Activated CD4-positive, alpha-beta T cell treated with anti-CD3 and anti-CD28 coated beads, Interleukin-2, amount 10 ng/mL, durations not matched to agents 24 days and 14 days (primary cell): ENCODE data around the gene APELA. TPM values are rescaled to one million over a fixed set of nuclear protein-coding genes. Genes with fewer than 3 reads are reported as not detected.
"Not testable (repeated sequence)": the region's sequence is repeated elsewhere in the genome, so short reads cannot be mapped to it uniquely, and the experiment has no call there.

Source experiments
- DNase-seq: peaks from one replicate; pipeline ENCODE4 v3.0.0; 2022
- H3K27ac Mint-ChIP-seq: one replicate; pipeline ENCODE4 v1.8.0; 2022; ENCODE audit warnings: mild to moderate bottlenecking, mixed read lengths
- H3K27me3 Mint-ChIP-seq: one replicate; pipeline ENCODE4 v1.8.0; 2022; ENCODE audit warnings: mixed read lengths
- H3K36me3 Mint-ChIP-seq: one replicate; pipeline ENCODE4 v1.8.0; 2022; ENCODE audit warnings: low read depth, mild to moderate bottlenecking, mixed read lengths
- H3K4me1 Mint-ChIP-seq: one replicate; pipeline ENCODE4 v1.8.0; 2021; ENCODE audit warnings: mixed read lengths
- H3K4me3 Mint-ChIP-seq: one replicate; pipeline ENCODE4 v1.8.0; 2022; ENCODE audit warnings: mild to moderate bottlenecking, moderate library complexity, mixed read lengths
- H3K9me3 Mint-ChIP-seq: one replicate; pipeline ENCODE4 v1.8.0; 2021; ENCODE audit warnings: mixed read lengths
- intact Hi-C: fragments of 100-400 bp; cut with micrococcal nuclease; formaldehyde crosslinking; loops from one replicate; pipeline ENCODE4 v1.15.1; 2023
- total RNA-seq: library from RNA; stranded (reverse); gene quantifications from 2 replicates; pipeline ENCODE4 v1.2.3, GENCODE V29; 2022

The APELA gene
- total RNA-seq, 1 donor from 2014 or later: not detected

- H3K4me3 Mint-ChIP-seq: no peak overlapping the region
- H3K36me3 Mint-ChIP-seq: no peaks in the 10 kb centered on the region
- DNase-seq: no peak
- peaks cover 10% of the 10 kb centered on the region for H3K27me3 Mint-ChIP-seq
- no peak overlapping the region for H3K27ac Mint-ChIP-seq
- intact Hi-C loops: no loop called here
- no peaks in the 10 kb centered on the region for H3K9me3 Mint-ChIP-seq
- H3K4me1 Mint-ChIP-seq: no peaks in the 10 kb centered on the region
Measured at GRCh38 chr4:164892018-164892417, 15.0 kb downstream of the APELA start.

DNA sequence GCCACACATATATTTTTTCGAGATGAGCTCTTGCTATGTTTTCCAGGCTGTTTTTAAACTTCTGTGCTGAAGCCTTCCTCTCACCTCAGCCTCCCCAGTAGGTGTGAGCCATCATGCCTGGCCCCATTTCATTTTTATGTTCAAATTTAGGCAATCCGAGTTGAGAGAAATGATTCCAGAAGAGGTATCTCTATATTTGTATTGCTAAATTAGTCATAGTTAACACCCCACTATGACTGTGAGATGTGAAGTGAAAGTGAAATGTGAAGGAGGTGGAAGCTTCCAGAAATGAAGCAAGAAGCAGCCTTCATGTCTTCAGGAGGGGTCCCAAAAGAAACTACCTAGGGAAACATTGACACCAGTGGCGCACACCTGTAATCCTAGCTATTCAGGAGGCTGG lies 17.7 kb downstream of the APELA start:
- intact Hi-C loops: no loop called here
- Mint-ChIP-seq H3K27me3 (peaks cover 10% of the 10 kb centered on the region), H3K4me3 (no peak overlapping the region), H3K4me1 (no peaks in the 10 kb centered on the region), H3K27ac (no peak overlapping the region), H3K9me3 (no peaks in the 10 kb centered on the region), H3K36me3 (no peaks in the 10 kb centered on the region)
- no peak for DNase-seq

DNA sequence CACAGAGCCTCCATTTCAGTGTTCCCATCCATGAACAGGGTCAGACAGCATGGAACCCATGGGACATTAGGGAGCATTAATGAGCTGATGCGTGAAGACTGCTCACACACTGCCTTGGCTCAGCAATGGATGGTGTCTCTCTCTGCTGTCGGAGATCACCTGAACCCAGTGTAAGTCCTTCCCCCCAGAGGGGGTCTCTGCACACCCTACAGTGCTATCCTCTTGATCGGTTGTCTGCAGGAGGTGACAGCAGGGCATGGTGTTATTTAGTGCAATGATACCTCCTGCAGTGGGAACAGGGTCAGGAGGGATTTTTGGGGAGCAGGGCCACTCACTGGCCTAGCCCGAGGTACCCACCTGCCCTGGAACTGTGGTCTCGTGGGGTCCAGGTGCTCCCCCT lies 25.6 kb downstream of the APELA start:
- Mint-ChIP-seq H3K36me3 (no peaks in the 10 kb centered on the region), H3K27ac (no peak overlapping the region), H3K4me1 (no peaks in the 10 kb centered on the region), H3K4me3 (no peak overlapping the region), H3K27me3 (no peaks in the 10 kb centered on the region), H3K9me3 (no peaks in the 10 kb centered on the region)
- DNase-seq: no peak
- intact Hi-C loops: no loop called here

DNA sequence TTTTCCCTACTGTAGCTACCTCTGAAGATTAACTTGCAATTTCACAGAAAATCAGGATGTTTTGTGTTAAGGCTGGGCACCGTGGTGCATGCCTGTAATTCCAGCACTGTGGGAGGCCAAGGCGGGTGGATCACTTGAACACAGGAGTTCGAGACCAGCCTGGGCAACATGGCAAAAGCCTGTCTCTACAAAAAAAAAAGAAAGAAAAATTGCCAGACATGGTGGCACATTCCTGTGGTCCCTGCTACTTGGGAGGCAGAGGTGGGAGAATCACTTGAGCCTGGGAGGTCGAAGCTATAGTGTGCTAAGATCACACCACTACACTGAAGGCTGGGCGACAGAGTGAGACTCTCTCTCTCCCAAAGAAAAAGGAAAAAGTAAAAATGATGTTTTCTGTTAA lies 27.4 kb downstream of the APELA start:
- no peaks in the 10 kb centered on the region for H3K36me3 Mint-ChIP-seq
- no peak overlapping the region for H3K27ac Mint-ChIP-seq
- H3K9me3 Mint-ChIP-seq: no peaks in the 10 kb centered on the region
- no peak for DNase-seq
- H3K4me3 Mint-ChIP-seq: no peak overlapping the region
- no peaks in the 10 kb centered on the region for H3K4me1 Mint-ChIP-seq
- no peaks in the 10 kb centered on the region for H3K27me3 Mint-ChIP-seq
- intact Hi-C loops: no loop called here

- no peak for DNase-seq
- Mint-ChIP-seq H3K9me3 (no peaks in the 10 kb centered on the region), H3K4me1 (no peaks in the 10 kb centered on the region), H3K27ac (no peak overlapping the region), H3K4me3 (no peak overlapping the region), H3K36me3 (no peaks in the 10 kb centered on the region), H3K27me3 (no peaks in the 10 kb centered on the region)
- intact Hi-C loops: no loop called here
Measured at GRCh38 chr4:164904941-164905340, 28.0 kb downstream of the APELA start.

- Mint-ChIP-seq H3K27me3 (no peaks in the 10 kb centered on the region), H3K4me1 (no peaks in the 10 kb centered on the region), H3K4me3 (no peak overlapping the region), H3K36me3 (no peaks in the 10 kb centered on the region), H3K27ac (no peak overlapping the region), H3K9me3 (no peaks in the 10 kb centered on the region)
- no peak for DNase-seq
- intact Hi-C loops: no loop called here
Measured at GRCh38 chr4:164906368-164906767, 29.4 kb downstream of the APELA start.

DNA sequence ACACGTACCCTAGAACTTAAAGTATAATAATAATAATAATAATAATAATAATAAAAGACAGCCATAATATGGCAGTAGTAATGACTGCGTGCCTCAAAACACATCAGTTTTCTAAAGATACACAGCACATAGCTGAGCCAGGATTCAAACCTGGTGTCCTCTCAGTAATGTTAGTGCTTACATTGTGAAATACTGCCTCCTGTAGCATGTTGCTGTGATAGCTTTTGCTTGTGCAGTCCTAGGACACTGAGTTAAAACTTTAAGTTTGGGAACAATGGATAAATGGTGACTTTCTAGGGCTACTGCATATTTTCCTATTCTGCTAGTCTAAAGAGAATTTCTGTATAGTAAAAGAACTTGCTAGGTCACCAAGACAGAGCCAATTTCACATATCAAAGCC lies 36.5 kb downstream of the APELA start:
- H3K4me3 Mint-ChIP-seq, H3K27ac Mint-ChIP-seq, H3K9me3 Mint-ChIP-seq, DNase-seq, H3K4me1 Mint-ChIP-seq, H3K27me3 Mint-ChIP-seq, H3K36me3 Mint-ChIP-seq, intact Hi-C loops: not testable (repeated sequence)

- Mint-ChIP-seq H3K27ac (no peak overlapping the region), H3K36me3 (no peaks in the 10 kb centered on the region), H3K4me1 (no peaks in the 10 kb centered on the region), H3K4me3 (no peak overlapping the region), H3K27me3 (no peaks in the 10 kb centered on the region), H3K9me3 (no peaks in the 10 kb centered on the region)
- DNase-seq: no peak
- intact Hi-C loops: no loop called here
Measured at GRCh38 chr4:164918956-164919355, 42.0 kb downstream of the APELA start.

GRCh38 chr4:164924670-164925238 lies 47.8 kb downstream of the APELA start:
- Mint-ChIP-seq H3K27ac (no peak overlapping the region), H3K9me3 (no peaks in the 10 kb centered on the region), H3K4me3 (no peak overlapping the region), H3K4me1 (no peaks in the 10 kb centered on the region), H3K27me3 (peaks cover 3% of the 10 kb centered on the region), H3K36me3 (no peaks in the 10 kb centered on the region)
- intact Hi-C loops: no loop called here
- no peak for DNase-seq

DNA sequence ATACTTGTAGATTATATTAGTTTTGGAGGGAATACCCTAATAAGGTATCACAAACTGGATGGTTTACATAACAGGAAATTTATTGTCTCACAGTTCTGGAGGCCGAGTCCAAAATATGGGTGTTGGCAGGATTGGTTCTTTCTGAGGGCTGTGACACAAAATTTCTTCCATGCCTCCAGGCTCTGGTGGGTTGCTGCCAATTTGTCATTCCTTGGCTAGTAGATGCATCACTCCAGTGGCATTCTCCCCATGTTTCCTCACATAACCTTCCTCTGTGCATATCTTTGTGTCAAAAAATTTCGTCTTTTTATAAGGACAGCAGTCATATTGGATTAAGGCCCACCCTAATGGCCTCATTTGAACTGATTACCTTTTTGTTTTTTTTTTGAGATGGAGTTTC lies 49.3 kb downstream of the APELA start:
- no peak overlapping the region for H3K27ac Mint-ChIP-seq
- H3K27me3 Mint-ChIP-seq: peaks cover 3% of the 10 kb centered on the region
- no peak overlapping the region for H3K4me3 Mint-ChIP-seq
- H3K9me3 Mint-ChIP-seq: no peaks in the 10 kb centered on the region
- H3K4me1 Mint-ChIP-seq: no peaks in the 10 kb centered on the region
- DNase-seq: no peak
- intact Hi-C loops: no loop called here
- H3K36me3 Mint-ChIP-seq: no peaks in the 10 kb centered on the region

DNA sequence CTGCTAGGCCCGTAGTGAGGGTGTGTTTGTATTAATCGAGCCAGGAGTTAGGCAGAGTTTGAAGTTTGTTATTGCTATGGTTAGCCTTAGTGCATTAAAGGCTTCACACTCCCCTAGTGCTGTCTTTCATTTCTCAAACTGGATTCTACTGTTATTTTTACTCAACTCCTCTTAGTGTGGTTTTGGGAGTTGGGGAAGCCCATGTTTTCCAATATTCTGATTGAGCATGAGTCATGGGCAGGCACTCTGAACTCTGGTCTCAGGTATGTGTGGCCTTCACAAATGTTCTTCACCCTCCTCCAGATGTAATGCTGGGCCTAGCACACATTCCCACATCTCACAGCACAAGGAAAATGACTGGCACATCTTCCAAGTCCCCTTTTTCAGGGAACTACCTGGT lies 50.1 kb downstream of the APELA start:
- intact Hi-C loops, H3K4me3 Mint-ChIP-seq, H3K27ac Mint-ChIP-seq, H3K36me3 Mint-ChIP-seq, H3K27me3 Mint-ChIP-seq, DNase-seq, H3K4me1 Mint-ChIP-seq, H3K9me3 Mint-ChIP-seq: not testable (repeated sequence)

- Mint-ChIP-seq H3K27me3 (peaks cover 1% of the 10 kb centered on the region), H3K9me3 (no peaks in the 10 kb centered on the region), H3K4me3 (no peak overlapping the region), H3K36me3 (no peaks in the 10 kb centered on the region), H3K27ac (no peak overlapping the region), H3K4me1 (no peaks in the 10 kb centered on the region)
- DNase-seq: no peak
- intact Hi-C loops: no loop called here
Measured at GRCh38 chr4:164930647-164931046, 53.7 kb downstream of the APELA start.

DNA sequence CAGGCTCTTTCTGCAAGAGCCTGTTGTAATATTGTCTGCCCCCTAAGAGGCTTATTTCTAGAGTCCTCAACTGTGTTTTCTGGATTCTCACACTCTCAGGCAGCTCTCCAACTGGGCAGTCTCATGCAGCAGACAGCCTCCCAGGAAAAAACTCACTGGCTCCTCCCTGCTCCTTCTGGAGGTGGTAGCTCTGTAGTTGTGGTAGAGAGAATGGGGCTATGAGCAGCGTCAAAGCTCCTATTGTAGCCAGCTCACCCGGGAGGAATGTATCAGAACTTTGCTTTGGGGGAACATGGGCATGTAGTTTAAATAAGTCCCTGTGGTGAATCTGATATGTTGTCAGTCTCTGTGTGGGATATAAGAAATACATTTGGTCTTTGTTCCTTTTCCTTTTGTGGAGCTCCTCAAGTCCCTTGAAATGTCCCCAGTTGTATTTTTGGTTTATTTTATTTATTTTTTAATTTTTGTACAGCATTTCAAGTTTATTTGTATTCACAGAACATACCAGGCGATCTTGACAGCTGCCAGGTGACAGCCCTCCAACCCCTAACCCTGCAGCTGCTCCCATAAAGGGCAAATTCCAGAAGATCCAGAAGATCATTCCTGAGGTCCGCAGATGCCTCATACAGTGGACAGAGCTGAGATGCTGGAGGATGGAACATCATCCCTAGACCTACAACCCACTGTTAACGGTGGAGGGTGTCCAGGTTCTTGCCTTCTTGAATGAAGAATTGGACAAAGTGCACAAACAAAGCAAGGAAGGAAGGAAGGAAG lies 54.8 kb downstream of the APELA start:
- Mint-ChIP-seq H3K4me3 (no peak overlapping the region), H3K9me3 (no peaks in the 10 kb centered on the region), H3K4me1 (no peaks in the 10 kb centered on the region), H3K36me3 (no peaks in the 10 kb centered on the region), H3K27ac (no peak overlapping the region), H3K27me3 (peaks cover 1% of the 10 kb centered on the region)
- no peak for DNase-seq
- intact Hi-C loops: no loop called here

DNA sequence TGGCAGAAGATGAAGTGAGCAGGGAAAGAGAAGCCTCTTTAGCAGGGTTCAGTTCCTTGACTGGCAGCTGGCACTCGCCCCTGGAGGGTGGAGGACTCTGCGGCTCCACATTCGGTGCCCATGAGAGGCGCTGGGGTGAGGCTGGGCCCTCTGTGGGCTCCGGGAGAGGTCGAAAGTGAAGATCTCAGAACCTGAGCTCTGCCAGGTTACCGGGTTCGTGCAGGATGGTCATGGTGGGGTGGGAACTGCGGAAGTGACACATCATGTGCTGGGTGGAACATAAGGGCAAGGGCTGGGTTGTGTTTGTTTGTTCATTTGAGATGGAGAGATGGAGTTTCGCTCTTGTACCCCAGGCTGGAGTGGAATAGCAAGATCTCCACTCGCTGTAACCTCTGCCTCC lies 56.3 kb downstream of the APELA start:
- intact Hi-C loops: no loop called here
- DNase-seq: no peak
- Mint-ChIP-seq H3K36me3 (no peaks in the 10 kb centered on the region), H3K9me3 (no peaks in the 10 kb centered on the region), H3K4me1 (no peaks in the 10 kb centered on the region), H3K27me3 (peaks cover 1% of the 10 kb centered on the region), H3K4me3 (no peak overlapping the region), H3K27ac (no peak overlapping the region)

- no peak overlapping the region for H3K27ac Mint-ChIP-seq
- H3K4me3 Mint-ChIP-seq: no peak overlapping the region
- no peaks in the 10 kb centered on the region for H3K4me1 Mint-ChIP-seq
- no peaks in the 10 kb centered on the region for H3K9me3 Mint-ChIP-seq
- H3K27me3 Mint-ChIP-seq: peaks cover 4% of the 10 kb centered on the region
- no peaks in the 10 kb centered on the region for H3K36me3 Mint-ChIP-seq
- intact Hi-C loops: no loop called here
- no peak for DNase-seq
Measured at GRCh38 chr4:164935363-164935762, 58.4 kb downstream of the APELA start.
